Right atrium auricular region (tissue), 2 donors: ENCODE measurements around the gene ILF3. TPM values are rescaled to one million over a fixed set of nuclear protein-coding genes. Genes with fewer than 3 reads are reported as not detected.

Source experiments
- DNase-seq: peaks from one replicate; pipeline ENCODE4 v3.0.0-alpha.2; 2019; ENCODE audit warnings: low spot score
- H3K27ac ChIP-seq, 2 donors: fragments of 200-600 bp; sonication (generic); 1 replicate in 1 of 2; 2 replicates in 1 of 2; pipeline ENCODE4 v1.5.1; 2016 to 2019
- H3K27me3 ChIP-seq, 2 donors: fragments of 200-600 bp; sonication (generic); one replicate each; pipeline versions ENCODE4 v1.5.1 to v1.6.0; 2017 to 2019
- H3K36me3 ChIP-seq: fragments of 200-600 bp; sonication (generic); one replicate; pipeline ENCODE4 v1.5.1; 2016
- H3K4me1 ChIP-seq, 2 donors: fragments of 200-600 bp; sonication (generic); one replicate each; pipeline versions ENCODE4 v1.5.1 to v1.6.0; 2017 to 2019
- H3K4me3 ChIP-seq, 2 donors: fragments of 200-600 bp; sonication (generic); 1 replicate in 1 of 2; 2 replicates in 1 of 2; pipeline ENCODE4 v1.5.1; 2017 to 2019; ENCODE audit warnings: mild to moderate bottlenecking in 1 of 2, moderate library complexity in 1 of 2
- H3K9me3 ChIP-seq, 2 donors: fragments of 200-600 bp; sonication (generic); one replicate each; pipeline ENCODE4 v1.5.1; 2019
- total RNA-seq, 2 donors: library from RNA; depleted of rRNA; stranded (reverse); fragments of >200 nt; gene quantifications; one replicate each; pipeline ENCODE4 v1.1.0, GENCODE V29; 2016
- TF ChIP-seq, protein P1 (sequence below), 2 donors: fragments of 200-600 bp; sonication (generic); IDR thresholded peaks; one replicate each; pipeline ENCODE4 v1.5.1; 2019; ENCODE audit warnings: antibody characterized with exemption in 2 of 2

ILF3 gene
- total RNA-seq, 2 donors from 2014 or later, result 59.2 to 75.1 TPM

DNA sequence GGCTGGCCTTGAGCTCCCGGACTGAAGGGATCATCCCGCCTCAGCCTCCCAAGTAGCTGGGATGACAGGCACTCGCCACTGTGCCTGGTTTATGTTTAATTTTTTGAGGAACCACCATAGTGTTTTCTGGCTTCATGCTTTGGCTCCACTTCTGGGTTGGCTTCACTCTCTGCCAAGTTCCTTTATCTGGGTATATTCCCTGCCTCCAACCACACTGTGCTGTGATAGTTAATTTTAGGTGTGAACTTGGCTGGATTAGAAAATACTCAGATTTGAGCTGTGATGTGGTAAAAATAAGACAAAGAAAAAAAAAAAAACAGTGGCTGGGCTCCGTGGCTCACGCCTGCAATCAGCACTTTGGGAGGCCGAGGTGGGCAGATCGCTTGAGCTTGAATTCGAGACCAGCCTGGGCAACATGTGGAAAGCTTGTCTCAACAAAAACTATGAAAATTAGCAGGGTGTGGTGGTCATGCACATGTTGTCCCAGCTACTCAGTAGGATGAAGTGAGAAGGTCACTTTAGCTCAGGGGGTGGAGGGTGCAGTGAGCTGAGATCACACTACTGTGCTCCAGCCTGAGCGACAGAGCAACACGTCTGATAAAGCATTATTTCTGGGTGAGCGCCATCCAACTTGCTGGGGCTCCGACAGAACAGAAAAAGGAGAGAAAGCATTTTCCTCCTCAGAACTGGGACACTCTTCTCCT, 7.5 kb upstream of the ILF3 start:
- peaks cover 5% of the 10 kb centered on the region for H3K36me3 ChIP-seq
- TF ChIP-seq, protein P1, sequence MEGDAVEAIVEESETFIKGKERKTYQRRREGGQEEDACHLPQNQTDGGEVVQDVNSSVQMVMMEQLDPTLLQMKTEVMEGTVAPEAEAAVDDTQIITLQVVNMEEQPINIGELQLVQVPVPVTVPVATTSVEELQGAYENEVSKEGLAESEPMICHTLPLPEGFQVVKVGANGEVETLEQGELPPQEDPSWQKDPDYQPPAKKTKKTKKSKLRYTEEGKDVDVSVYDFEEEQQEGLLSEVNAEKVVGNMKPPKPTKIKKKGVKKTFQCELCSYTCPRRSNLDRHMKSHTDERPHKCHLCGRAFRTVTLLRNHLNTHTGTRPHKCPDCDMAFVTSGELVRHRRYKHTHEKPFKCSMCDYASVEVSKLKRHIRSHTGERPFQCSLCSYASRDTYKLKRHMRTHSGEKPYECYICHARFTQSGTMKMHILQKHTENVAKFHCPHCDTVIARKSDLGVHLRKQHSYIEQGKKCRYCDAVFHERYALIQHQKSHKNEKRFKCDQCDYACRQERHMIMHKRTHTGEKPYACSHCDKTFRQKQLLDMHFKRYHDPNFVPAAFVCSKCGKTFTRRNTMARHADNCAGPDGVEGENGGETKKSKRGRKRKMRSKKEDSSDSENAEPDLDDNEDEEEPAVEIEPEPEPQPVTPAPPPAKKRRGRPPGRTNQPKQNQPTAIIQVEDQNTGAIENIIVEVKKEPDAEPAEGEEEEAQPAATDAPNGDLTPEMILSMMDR (IDR thresholded peaks at IDR 0.05), result no peak
- no peaks in the 10 kb centered on the region for H3K27me3 ChIP-seq
- DNase-seq, result no peak
- H3K4me3 ChIP-seq, result no peak overlapping the region
- no peaks in the 10 kb centered on the region for H3K9me3 ChIP-seq
- peaks cover 0 to 39% of the 10 kb centered on the region in 2 donors for H3K4me1 ChIP-seq
- H3K27ac ChIP-seq, result peak overlapping the region; percentile 67 to 82

DNA sequence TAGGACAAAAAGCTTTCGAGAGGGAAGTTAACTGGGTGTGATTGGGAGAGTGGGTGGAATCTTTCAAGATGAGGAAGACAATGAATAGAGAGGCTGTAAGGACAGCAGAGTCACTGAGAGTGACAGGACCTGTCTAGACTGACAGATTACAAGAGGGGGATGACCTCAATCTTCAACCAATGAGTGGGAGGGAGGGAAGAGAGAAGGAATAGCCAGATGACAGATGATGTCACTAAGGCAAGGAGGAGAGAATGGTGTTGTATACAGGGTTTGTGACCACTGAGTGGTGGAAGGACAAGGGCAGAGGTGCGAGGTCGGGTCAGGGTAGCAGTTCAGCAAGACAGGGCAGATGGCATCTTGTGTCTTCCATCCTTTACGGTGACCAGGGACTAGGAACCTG, 5.8 kb upstream of the ILF3 start:
- peaks cover 0 to 41% of the 10 kb centered on the region in 2 donors for H3K4me1 ChIP-seq
- H3K4me3 ChIP-seq, result no peak overlapping the region
- no peaks in the 10 kb centered on the region for H3K27me3 ChIP-seq
- no peaks in the 10 kb centered on the region for H3K9me3 ChIP-seq
- TF ChIP-seq, protein P1 (IDR thresholded peaks at IDR 0.05), result no peak
- H3K27ac ChIP-seq, result no peak overlapping the region
- no peak for DNase-seq
- H3K36me3 ChIP-seq, result no peaks in the 10 kb centered on the region

DNA sequence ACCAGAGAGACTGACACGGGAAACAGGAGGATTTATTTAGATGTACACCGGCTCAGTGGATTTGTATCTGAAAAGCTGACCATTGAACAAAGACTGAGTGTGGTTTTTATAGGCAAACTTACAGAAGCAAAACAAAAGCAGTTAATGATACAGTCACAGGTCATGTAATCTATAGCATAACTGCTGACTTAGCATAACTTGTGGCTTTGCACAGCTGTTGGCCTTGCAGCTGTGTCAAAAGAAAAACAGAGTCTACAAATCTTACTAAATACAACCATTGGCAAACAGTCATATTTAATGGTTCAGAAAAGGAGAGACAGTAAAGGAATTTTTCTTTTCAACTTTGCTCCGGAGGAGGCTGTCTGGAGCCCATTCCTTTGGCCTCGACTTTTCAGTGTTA, 2.3 kb upstream of the ILF3 start:
- Histone ChIP-seq H3K27ac (no peak overlapping the region), H3K27me3 (no peaks in the 10 kb centered on the region), H3K4me1 (peaks cover 0 to 35% of the 10 kb centered on the region in 2 donors), H3K4me3 (no peak overlapping the region), H3K9me3 (no peaks in the 10 kb centered on the region), H3K36me3 (no peaks in the 10 kb centered on the region)
- DNase-seq, result no peak
- TF ChIP-seq, protein P1 (IDR thresholded peaks at IDR 0.05), result no peak

DNA sequence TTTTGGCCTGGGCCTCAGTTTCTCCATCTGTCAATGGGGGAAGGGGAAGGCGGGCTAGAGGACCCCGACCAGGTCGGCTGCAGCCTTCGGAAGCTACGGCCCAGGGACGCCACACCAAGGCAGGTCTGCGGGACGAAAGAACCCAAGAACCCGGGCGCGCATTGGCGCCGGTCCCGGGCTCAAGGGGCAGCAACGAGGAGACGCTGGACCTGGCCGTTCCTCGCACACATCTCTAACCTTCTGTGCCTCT, 739 bp upstream of the ILF3 start:
- TF ChIP-seq, protein P1 (IDR thresholded peaks at IDR 0.05), result no peak
- no peak for DNase-seq
- Histone ChIP-seq H3K36me3 (no peaks in the 10 kb centered on the region), H3K27ac (peak overlapping the region; percentile 98 to 100), H3K9me3 (no peaks in the 10 kb centered on the region), H3K4me3 (peak overlapping the region; percentile 79 to 98), H3K4me1 (peaks cover 0 to 43% of the 10 kb centered on the region in 2 donors), H3K27me3 (no peaks in the 10 kb centered on the region)

GRCh38 chr19:10654610-10655456, 687 bp downstream of the ILF3 start:
- no peaks in the 10 kb centered on the region for H3K9me3 ChIP-seq
- DNase-seq, result no peak
- H3K27ac ChIP-seq, result peak overlapping the region; percentile 98 to 100
- TF ChIP-seq, protein P1 (IDR thresholded peaks at IDR 0.05), result no peak
- H3K4me1 ChIP-seq, result peaks cover 0 to 56% of the 10 kb centered on the region in 2 donors
- no peaks in the 10 kb centered on the region for H3K27me3 ChIP-seq
- peak overlapping the region; percentile 92 to 98 for H3K4me3 ChIP-seq
- H3K36me3 ChIP-seq, result no peaks in the 10 kb centered on the region
